ENCODE measurements around the gene CCS. TPM values are rescaled to one million over a fixed set of nuclear protein-coding genes. Genes with fewer than 3 reads are reported as not detected.
A peak's percentile ranks its signal among the peaks of the same experiment; 100 is the strongest.

Gene CCS
- total and polyA plus RNA-seq, 9 of the 15 experiments (the other 6 are each of a cell fraction or from before 2014, with no cell fraction given): 1.1 to 46.6 (median 26.8) TPM

GRCh38 chr11:66638177-66639065 is 45.4 kb downstream of the CCS start, which contains the start of gene RBM4 (continued):
- TF ChIP-seq KDM5B (IDR thresholded peaks at IDR 0.05; ENCODE audit: insufficient replicate concordance, low read depth, low read length) (peak; percentile 87), NCOA4 (IDR thresholded peaks at IDR 0.05; ENCODE audit: partially characterized antibody) (no peak), RUNX1 (IDR thresholded peaks at IDR 0.05; ENCODE audit: low read depth) (peak; percentile 58; the same call in 1 of the 2 replicates), RBM17 (IDR thresholded peaks at IDR 0.05; ENCODE audit: borderline replicate concordance, low read depth, low read length) (no peak), HMG20B (CRISPR knock-in tag; IDR thresholded peaks at IDR 0.05) (no peak), ZNF444 (CRISPR knock-in tag; IDR thresholded peaks at IDR 0.05) (peak; percentile 41; the same call in 1 of the 2 replicates), RERE (CRISPR knock-in tag; IDR thresholded peaks at IDR 0.05; ENCODE audit: borderline replicate concordance) (no peak), RCOR1 (IDR thresholded peaks at IDR 0.05; ENCODE audit: borderline replicate concordance in 1 of 2, low read depth in 2 of 2, low read length in 2 of 2) (no peak), ZNF583 (CRISPR knock-in tag; IDR thresholded peaks at IDR 0.05) (0 out of 2 replicates have a peak, but pooled peaks have one; percentile 42), KDM4B (IDR thresholded peaks at IDR 0.05; ENCODE audit: borderline replicate concordance in 2 of 2, low read depth in 1 of 2) (no peak), ATF1 (CRISPR knock-in tag; IDR thresholded peaks at IDR 0.05) (no peak), ATF1 (tag; IDR thresholded peaks at IDR 0.05) (peak; percentile 89), E2F6 (IDR thresholded peaks at IDR 0.05; ENCODE audit: borderline replicate concordance in 1 of 2, extremely low read depth in 1 of 2, insufficient read depth in 1 of 2, insufficient read length in 1 of 2, low read depth in 1 of 2, low read length in 1 of 2, poor library complexity in 1 of 2, severe bottlenecking in 1 of 2) (peak; percentile 85 to 90), HDAC1 (IDR thresholded peaks at IDR 0.05) (peak in 1 of 2 experiments; percentile 73; a peak in 2 of 4 replicates), SMARCB1 (IDR thresholded peaks at IDR 0.05; ENCODE audit: insufficient read length, low read depth) (no peak), PURB (CRISPR knock-in tag; IDR thresholded peaks at IDR 0.05; ENCODE audit: low read depth) (no peak), ZNF445 (CRISPR knock-in tag; IDR thresholded peaks at IDR 0.05; ENCODE audit: low read depth) (no peak), ZNF778 (CRISPR knock-in tag; IDR thresholded peaks at IDR 0.05) (no peak), ZNF174 (CRISPR knock-in tag; IDR thresholded peaks at IDR 0.05) (no peak), ZNF24 (IDR thresholded peaks at IDR 0.05) (peak; percentile 13; the same call in 1 of the 2 replicates), FIP1L1 (IDR thresholded peaks at IDR 0.05; ENCODE audit: low read depth, low read length, poor library complexity, severe bottlenecking) (no peak)
